ENCODE data around the gene SLC4A5.

The SLC4A5 gene

GRCh38 chr2:74317701-74318100, 25.5 kb downstream of the SLC4A5 start:
- DNase-seq (ENCODE audit: low read depth): no peak
- no peak overlapping the region for H3K4me3 ChIP-seq (ENCODE audit: low read depth, low read length)
- TF ChIP-seq, protein P1, sequence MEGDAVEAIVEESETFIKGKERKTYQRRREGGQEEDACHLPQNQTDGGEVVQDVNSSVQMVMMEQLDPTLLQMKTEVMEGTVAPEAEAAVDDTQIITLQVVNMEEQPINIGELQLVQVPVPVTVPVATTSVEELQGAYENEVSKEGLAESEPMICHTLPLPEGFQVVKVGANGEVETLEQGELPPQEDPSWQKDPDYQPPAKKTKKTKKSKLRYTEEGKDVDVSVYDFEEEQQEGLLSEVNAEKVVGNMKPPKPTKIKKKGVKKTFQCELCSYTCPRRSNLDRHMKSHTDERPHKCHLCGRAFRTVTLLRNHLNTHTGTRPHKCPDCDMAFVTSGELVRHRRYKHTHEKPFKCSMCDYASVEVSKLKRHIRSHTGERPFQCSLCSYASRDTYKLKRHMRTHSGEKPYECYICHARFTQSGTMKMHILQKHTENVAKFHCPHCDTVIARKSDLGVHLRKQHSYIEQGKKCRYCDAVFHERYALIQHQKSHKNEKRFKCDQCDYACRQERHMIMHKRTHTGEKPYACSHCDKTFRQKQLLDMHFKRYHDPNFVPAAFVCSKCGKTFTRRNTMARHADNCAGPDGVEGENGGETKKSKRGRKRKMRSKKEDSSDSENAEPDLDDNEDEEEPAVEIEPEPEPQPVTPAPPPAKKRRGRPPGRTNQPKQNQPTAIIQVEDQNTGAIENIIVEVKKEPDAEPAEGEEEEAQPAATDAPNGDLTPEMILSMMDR (IDR thresholded peaks at IDR 0.05; ENCODE audit: low read depth, low read length): no peak
- TF ChIP-seq MYC (IDR thresholded peaks at IDR 0.05; ENCODE audit: low read depth, low read length) (no peak), MAX (IDR thresholded peaks at IDR 0.05; ENCODE audit: low read depth, low read length) (no peak), POLR2A (IDR thresholded peaks at IDR 0.05; ENCODE audit: extremely low read depth, insufficient read length) (no peak)

DNA sequence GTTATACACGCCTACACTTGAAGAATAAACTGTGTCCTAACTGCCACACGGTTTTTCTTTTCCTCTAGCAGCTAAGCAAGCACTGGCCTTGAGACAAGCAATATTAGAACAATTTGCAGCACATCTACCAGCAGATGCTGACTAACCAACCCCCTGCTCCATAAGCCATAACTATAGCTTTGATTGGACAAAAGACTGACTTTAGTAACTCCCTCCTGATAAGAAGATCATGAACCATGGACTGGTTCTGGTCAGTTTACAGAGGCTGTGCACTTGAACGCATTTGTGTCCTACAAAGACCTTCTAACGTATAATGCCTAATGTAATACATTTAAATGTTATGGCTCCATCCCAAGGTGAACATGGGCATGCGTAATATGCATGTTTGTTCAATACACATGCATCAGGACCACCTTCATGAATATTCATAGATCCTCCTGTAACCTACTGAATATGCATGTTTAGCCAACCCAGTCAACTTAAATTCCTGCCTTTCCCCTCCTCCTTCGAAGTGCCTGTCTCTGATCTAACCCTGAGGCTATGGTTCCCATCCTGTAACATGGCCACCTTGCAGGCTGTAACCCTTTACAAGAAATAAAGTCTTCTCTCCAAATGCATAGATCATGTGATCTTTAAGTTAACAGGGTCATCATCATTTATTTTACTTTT, 26.5 kb downstream of the SLC4A5 start:
- no peak for TF ChIP-seq MAX (IDR thresholded peaks at IDR 0.05; ENCODE audit: low read depth, low read length)
- no peak for TF ChIP-seq POLR2A (IDR thresholded peaks at IDR 0.05; ENCODE audit: extremely low read depth, insufficient read length)
- TF ChIP-seq, protein P1 (IDR thresholded peaks at IDR 0.05; ENCODE audit: low read depth, low read length): no peak
- no peak for TF ChIP-seq MYC (IDR thresholded peaks at IDR 0.05; ENCODE audit: low read depth, low read length)
- no peak for DNase-seq (ENCODE audit: low read depth)
- no peak overlapping the region for H3K4me3 ChIP-seq (ENCODE audit: low read depth, low read length)

DNA sequence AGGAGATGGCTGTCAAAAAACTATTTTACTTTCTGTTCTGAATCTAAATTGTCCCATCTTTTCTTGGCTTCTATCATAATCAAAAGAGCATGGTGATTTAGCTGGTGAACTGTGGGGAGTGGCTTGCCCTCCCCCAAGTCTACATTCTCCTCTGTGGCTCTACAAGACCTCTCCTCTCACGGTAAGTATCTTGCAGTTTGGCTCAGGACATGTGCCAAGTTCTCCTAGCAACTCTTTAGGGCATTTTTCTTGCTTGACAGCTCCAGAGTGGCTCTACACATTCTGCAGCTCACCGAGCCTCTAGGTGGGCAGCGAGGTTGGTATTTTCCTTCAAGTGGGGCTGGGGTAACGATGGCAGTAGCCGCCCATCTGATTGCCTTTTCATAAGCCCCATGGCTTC, 29.1 kb downstream of the SLC4A5 start:
- TF ChIP-seq MAX (IDR thresholded peaks at IDR 0.05; ENCODE audit: low read depth, low read length): no peak
- DNase-seq (ENCODE audit: low read depth): no peak
- H3K4me3 ChIP-seq (ENCODE audit: low read depth, low read length): no peak overlapping the region

- no peak for TF ChIP-seq POLR2A (IDR thresholded peaks at IDR 0.05; ENCODE audit: extremely low read depth, insufficient read length)
- TF ChIP-seq, protein P1 (IDR thresholded peaks at IDR 0.05; ENCODE audit: low read depth, low read length): no peak
- no peak for TF ChIP-seq MAX (IDR thresholded peaks at IDR 0.05; ENCODE audit: low read depth, low read length)
- TF ChIP-seq MYC (IDR thresholded peaks at IDR 0.05; ENCODE audit: low read depth, low read length): no peak
- no peak for DNase-seq (ENCODE audit: low read depth)
- no peak overlapping the region for H3K4me3 ChIP-seq (ENCODE audit: low read depth, low read length)
Measured at GRCh38 chr2:74313497-74313896, 29.7 kb downstream of the SLC4A5 start.

GRCh38 chr2:74312913-74313312, 30.3 kb downstream of the SLC4A5 start:
- no peak overlapping the region for H3K4me3 ChIP-seq (ENCODE audit: low read depth, low read length)
- no peak for DNase-seq (ENCODE audit: low read depth)
- TF ChIP-seq, protein P1 (IDR thresholded peaks at IDR 0.05; ENCODE audit: low read depth, low read length): no peak
- no peak for TF ChIP-seq MAX (IDR thresholded peaks at IDR 0.05; ENCODE audit: low read depth, low read length)
- TF ChIP-seq POLR2A (IDR thresholded peaks at IDR 0.05; ENCODE audit: extremely low read depth, insufficient read length): no peak
- TF ChIP-seq MYC (IDR thresholded peaks at IDR 0.05; ENCODE audit: low read depth, low read length): no peak

DNA sequence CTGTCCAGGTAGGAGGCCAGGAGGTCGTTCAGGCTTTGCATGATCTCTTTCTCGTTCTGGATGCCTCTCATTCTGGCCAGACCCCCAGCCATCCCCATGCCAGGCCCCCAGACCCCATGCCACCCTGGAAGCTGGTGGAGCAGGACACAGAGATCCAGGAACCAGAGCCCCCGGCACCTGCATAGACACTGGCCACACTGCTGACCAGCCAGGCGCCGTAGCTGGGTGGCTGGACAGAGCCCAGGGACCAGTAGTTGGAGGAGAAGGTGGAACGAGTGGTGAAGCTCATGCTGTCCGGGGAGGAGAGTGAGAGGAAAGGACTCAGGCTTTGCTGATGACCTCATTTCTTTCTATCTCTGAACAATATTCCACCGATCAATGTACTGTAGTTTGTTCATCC, 35.5 kb downstream of the SLC4A5 start:
- H3K4me3 ChIP-seq (ENCODE audit: low read depth, low read length): no peak overlapping the region
- TF ChIP-seq MAX (IDR thresholded peaks at IDR 0.05; ENCODE audit: low read depth, low read length): no peak
- no peak for TF ChIP-seq MYC (IDR thresholded peaks at IDR 0.05; ENCODE audit: low read depth, low read length)
- TF ChIP-seq, protein P1 (IDR thresholded peaks at IDR 0.05; ENCODE audit: low read depth, low read length): no peak
- TF ChIP-seq POLR2A (IDR thresholded peaks at IDR 0.05; ENCODE audit: extremely low read depth, insufficient read length): no peak
- no peak for DNase-seq (ENCODE audit: low read depth)

All from NB4 (cell line).